Esophagus (tissue), 2 donors: Measurements from ENCODE around the gene KCNIP3. TPM values are rescaled to one million over a fixed set of nuclear protein-coding genes. Genes with fewer than 3 reads are reported as not detected.
A peak's percentile ranks its signal among the peaks of the same experiment; 100 is the strongest.
"Not testable (repeated sequence)": the region's sequence is repeated elsewhere in the genome, so short reads cannot be mapped to it uniquely, and the experiment has no call there.

Experiments
- H3K27ac ChIP-seq, 2 donors: one replicate each; pipeline ENCODE4 v1.5.1; 2013; ENCODE audit warnings: low read depth in 2 of 2, mild to moderate bottlenecking in 2 of 2, inconsistent platforms in 1 of 2, low read length in 1 of 2, moderate library complexity in 1 of 2
- H3K27me3 ChIP-seq, 2 donors: one replicate each; pipeline ENCODE4 v1.6.1; 2013; ENCODE audit warnings: low read length in 2 of 2, control low read depth in 1 of 2, mild to moderate bottlenecking in 1 of 2; ENCODE audit not compliant: insufficient read depth in 2 of 2, control insufficient read depth in 1 of 2
- H3K36me3 ChIP-seq, 2 donors: one replicate each; pipeline ENCODE4 v1.6.1; 2013; ENCODE audit warnings: low read length in 1 of 2; ENCODE audit not compliant: control insufficient read depth in 2 of 2, insufficient read depth in 2 of 2
- H3K4me1 ChIP-seq, 2 donors: one replicate each; pipeline ENCODE4 v1.6.1; 2013; ENCODE audit warnings: low read length in 1 of 2; ENCODE audit not compliant: control insufficient read depth in 2 of 2, insufficient read depth in 2 of 2
- H3K4me3 ChIP-seq, 2 donors: one replicate each; pipeline ENCODE4 v1.5.1; 2013; ENCODE audit warnings: low read length in 2 of 2, mild to moderate bottlenecking in 2 of 2, low read depth in 1 of 2, moderate library complexity in 1 of 2
- H3K9me3 ChIP-seq, 2 donors: one replicate each; pipeline ENCODE4 v1.6.1; 2013; ENCODE audit warnings: mild to moderate bottlenecking in 2 of 2, low read depth in 1 of 2, low read length in 1 of 2, moderate library complexity in 1 of 2; ENCODE audit not compliant: control insufficient read depth in 2 of 2, insufficient read depth in 1 of 2
- WGBS, 2 donors: extraction: QIAGEN DNeasy Blood & Tissue Kit; methylation state at CpG; one replicate each; pipeline ENCODE4 v1.1.7; 2013; 5-methylcytosine and 5-hydroxymethylcytosine counted together
- polyA plus RNA-seq, 2 donors: library from polyadenylated mRNA; stranded (reverse); fragments of 200-250 nt; gene quantifications; one replicate each; pipeline ENCODE4 v1.2.3, GENCODE V29; 2013
- donor health status: healthy with polysubstance abuse.
- donor health status: Bipolar disorder and iron deficiency.

KCNIP3 gene
- polyA plus RNA-seq, 2 donors, result 2.0 to 2.2 TPM

DNA sequence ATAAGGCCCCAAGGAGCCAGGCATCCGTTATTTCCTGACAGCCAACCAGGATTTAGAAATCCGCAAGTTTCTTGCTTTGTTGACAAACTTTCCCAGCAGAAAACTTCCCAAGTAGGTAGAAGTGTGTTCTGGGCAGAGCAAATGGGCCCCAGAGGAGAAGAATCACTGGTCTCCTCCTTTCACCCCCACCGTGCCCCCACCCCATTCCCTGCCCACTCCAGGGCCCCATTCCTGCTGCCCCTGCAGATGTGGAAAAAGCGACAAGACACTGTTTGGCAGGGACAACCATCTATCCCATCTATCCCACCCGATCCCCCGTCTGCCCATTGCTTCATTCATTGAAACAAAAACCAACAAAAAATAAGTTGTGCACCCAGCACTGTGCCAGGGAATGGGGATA is 95.2 kb downstream of the KCNIP3 start:
- Histone ChIP-seq H3K4me3 (no peak overlapping the region), H3K9me3 (no peaks in the 10 kb centered on the region), H3K4me1 (no peaks in the 10 kb centered on the region), H3K36me3 (no peaks in the 10 kb centered on the region), H3K27me3 (no peaks in the 10 kb centered on the region), H3K27ac (no peak overlapping the region)
- 77 to 87% methylated on average over 6 of the region's 6 CpGs for WGBS, 2 donors

DNA sequence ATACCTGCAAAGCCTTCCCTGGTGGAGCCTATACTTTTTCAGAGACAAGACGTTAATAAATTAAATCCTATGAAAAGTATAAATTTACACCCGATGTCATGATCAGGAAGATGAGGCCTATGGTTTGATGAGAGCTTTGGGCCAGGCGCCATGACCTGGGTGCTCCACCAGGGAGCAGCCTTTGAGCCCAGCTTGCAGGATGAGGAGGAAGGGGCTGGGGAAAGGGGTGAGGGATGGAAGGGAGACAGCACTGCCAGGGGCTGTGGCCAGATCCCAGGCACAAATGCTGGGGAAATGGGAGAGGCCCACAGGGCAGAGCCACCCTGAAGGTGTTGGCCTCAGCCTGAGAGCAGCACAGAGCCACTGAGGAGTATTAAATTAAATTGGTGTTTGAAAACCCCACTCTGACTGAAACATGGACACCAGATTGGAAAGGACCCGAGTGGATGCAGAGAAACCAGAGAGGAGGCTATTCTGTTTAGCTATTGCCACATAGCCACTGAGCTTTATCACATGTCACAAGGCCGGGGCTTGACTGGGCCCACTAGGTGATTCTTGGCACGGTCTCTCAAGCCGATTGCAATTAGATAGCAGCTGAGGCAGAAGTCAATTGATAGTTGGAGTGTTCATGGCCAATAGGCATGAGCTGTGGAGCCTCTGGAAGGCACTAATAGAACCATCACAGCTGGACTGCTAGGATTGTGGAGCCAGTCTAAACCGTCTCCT is 95.7 kb downstream of the KCNIP3 start:
- Histone ChIP-seq H3K27ac (no peak overlapping the region), H3K9me3 (no peaks in the 10 kb centered on the region), H3K4me3 (no peak overlapping the region), H3K27me3 (no peaks in the 10 kb centered on the region), H3K36me3 (no peaks in the 10 kb centered on the region), H3K4me1 (no peaks in the 10 kb centered on the region)
- WGBS, 2 donors, result 85 to 89% methylated on average over 8 of the region's 8 CpGs

DNA sequence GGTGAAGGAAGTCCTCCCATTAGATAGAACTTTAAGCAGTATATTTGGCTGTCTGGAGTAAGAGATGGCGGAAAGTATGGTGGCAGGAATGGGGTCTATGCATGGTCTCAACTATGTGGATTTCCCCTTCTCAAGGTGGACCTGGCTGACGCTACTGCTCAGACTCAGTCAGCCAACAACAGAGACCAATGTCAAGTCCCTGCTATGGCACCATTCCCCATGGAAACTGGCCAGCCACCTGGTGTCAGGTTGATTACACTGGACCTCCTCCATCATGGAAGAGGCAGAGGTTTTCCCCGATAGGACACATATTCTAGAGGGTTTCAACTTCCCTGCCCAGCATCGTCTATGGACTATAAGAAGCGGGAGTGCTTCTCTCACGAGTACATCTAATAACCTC is 96.8 kb downstream of the KCNIP3 start:
- no peak overlapping the region for H3K4me3 ChIP-seq
- H3K9me3 ChIP-seq, result no peaks in the 10 kb centered on the region
- no peaks in the 10 kb centered on the region for H3K36me3 ChIP-seq
- no peaks in the 10 kb centered on the region for H3K27me3 ChIP-seq
- no peak overlapping the region for H3K27ac ChIP-seq
- 91 to 94% methylated on average over 6 of the region's 6 CpGs for WGBS, 2 donors
- H3K4me1 ChIP-seq, result no peaks in the 10 kb centered on the region

DNA sequence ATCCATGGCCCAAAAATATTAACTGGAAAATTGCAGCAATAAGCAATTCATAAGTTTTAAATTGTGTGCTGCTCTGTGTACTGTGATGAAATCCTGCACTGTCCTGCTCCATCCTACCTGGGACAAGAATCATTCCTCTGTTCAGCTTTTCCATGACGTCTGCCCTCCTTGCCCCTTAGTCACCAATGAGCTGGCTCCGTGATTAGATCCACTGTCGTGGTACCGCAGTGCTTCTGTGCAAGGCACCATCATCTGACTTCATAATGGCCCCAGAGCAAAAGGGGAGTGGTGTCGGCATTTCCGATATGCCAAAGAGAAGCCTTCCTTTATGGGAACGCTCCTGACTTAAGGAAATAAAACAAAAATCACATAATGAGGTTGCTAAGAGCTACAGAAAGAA is 101.9 kb downstream of the KCNIP3 start:
- H3K4me1 ChIP-seq, result peaks cover 4 to 11% of the 10 kb centered on the region in 2 donors
- no peaks in the 10 kb centered on the region for H3K36me3 ChIP-seq
- H3K9me3 ChIP-seq, result no peaks in the 10 kb centered on the region
- H3K27ac ChIP-seq, result no peak overlapping the region
- WGBS, 2 donors, result 93 to 95% methylated on average over 7 of the region's 7 CpGs
- H3K27me3 ChIP-seq, result no peaks in the 10 kb centered on the region
- H3K4me3 ChIP-seq, result no peak overlapping the region

DNA sequence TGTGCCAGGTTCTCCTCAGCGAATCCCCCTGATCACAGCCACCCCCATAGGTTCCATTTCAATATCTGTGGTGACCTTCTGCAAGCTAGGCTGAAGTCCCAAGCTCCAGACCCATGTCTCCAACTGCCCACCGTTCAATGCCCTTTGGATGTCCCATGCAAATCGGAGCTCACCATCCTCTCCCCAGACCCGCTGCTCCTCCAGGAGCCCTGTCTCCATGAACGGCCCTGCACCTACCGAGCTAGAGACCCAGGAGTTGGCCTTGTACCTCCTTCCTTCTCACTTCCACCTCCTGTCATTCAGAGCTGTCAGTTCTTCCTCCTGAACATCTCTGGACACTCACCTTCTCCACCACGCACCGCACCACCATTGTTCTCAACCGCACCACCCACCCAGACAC is 104.3 kb downstream of the KCNIP3 start:
- H3K4me3 ChIP-seq, result peak overlapping the region; percentile 80 to 98
- H3K27ac ChIP-seq, result no peak overlapping the region
- no peaks in the 10 kb centered on the region for H3K27me3 ChIP-seq
- WGBS, 2 donors, result 63 to 72% methylated on average over 9 of the region's 9 CpGs
- H3K4me1 ChIP-seq, result peaks cover 4 to 13% of the 10 kb centered on the region in 2 donors
- no peaks in the 10 kb centered on the region for H3K9me3 ChIP-seq
- no peaks in the 10 kb centered on the region for H3K36me3 ChIP-seq

DNA sequence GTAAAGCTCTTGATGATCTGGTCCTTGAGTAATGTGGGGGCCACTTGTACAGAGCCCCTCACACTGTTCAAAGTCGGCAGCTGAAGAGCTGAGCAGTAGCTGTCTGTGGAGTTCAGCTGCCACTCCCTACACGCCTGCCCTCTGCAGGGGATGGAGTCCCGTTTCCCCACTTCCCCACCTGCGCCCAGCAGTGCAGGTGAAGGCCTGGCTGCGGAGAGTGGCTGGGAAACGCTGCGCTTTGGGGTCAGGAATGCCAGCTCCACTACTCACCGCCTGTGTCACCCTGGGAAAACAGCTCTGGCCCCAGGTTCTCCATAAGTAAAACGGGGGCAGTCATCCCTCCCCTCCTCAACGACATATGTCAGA is 104.8 kb downstream of the KCNIP3 start:
- H3K27ac ChIP-seq, result peak overlapping the region in 1 of 2 donors; percentile 87
- peaks cover 4 to 13% of the 10 kb centered on the region in 2 donors for H3K4me1 ChIP-seq
- 1 to 4% methylated on average over 10 of the region's 10 CpGs for WGBS, 2 donors
- H3K36me3 ChIP-seq, H3K27me3 ChIP-seq, H3K9me3 ChIP-seq: not testable (repeated sequence)
- H3K4me3 ChIP-seq, result peak overlapping the region; percentile 80 to 98

DNA sequence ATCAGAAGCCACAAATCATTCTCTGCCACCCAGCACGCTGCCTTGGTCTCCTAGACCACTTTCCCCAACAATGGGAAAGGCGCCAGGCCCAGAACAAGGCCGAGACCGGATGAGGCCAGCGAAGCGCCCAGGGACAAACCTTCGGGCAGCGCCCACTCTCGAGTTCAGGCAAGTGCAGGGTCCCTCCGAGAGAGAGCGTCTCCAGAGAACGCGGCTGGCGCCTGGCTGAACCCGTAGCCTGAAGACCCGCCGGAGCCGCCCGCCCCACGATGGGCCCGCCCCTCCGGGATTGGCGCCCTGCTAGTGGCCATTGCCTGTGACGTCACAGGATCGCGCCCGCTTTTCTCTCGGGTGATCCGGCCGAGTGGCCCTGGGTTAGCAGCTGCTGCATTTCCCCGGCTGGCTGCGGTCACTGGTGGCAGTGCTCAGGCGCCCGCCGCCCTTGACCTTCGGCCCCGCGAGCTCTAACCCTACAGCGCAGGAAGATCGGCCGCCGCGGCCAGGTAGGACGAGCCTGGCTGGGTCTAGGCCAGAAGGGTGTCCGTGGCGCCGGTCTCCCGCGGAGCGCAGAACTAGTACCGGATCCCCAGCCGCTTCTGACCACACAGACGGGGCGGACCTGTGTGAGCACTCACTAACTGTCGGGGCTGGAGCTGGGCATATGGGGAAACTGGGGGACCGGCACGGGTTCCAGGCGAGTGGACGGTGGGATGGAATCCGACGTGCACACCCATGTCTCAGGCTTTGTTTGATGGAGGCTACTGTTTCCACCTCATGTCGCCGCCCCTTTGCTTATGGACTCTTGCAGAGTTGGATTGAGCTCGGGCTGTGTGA is 105.4 kb downstream of the KCNIP3 start, which contains the start of gene FAHD2A:
Gene FAHD2A, plus strand, starts transcription at position 339 of the 834 bp plus-strand sequence. CDS start 2,851 bp downstream, outside the sequence.
- Histone ChIP-seq H3K27me3 (no peaks in the 10 kb centered on the region), H3K27ac (peak within 1 kb of the TSS; percentile 82 to 87), H3K9me3 (no peaks in the 10 kb centered on the region), H3K36me3 (no peaks in the 10 kb centered on the region), H3K4me3 (peak within 1 kb of the TSS; percentile 80 to 98), H3K4me1 (peaks cover 4 to 13% of the 10 kb centered on the region in 2 donors)
- WGBS, 2 donors, result 0 to 1% methylated on average over 61 to 64 of the region's 64 CpGs

DNA sequence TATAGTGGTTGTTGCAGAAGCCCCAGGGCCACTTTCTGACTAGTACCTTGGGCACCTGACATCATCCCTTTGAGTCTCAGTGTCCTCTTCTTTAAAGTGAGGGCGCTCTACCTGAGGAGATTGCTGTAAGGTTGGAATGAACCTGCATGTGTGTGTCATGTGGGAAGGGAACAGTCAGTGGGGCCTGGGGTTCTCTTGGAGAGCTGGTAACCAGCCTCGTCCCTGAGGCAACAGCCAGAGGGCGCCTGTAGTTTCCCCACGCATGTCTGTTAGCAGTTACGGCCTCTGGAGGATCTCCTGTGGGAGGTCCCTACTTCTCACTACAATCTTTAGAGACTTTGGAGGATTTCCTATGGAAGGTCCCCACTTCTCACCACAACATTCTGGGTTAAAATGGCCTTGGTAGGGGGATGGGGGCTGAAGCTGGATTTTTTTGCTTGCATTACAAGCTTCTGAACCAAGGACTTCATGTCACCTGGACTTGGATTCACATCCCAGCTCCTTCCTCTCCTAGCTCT is 106.1 kb downstream of the KCNIP3 start:
- H3K27me3 ChIP-seq, H3K9me3 ChIP-seq, H3K36me3 ChIP-seq: not testable (repeated sequence)
- H3K4me3 ChIP-seq, result peak overlapping the region; percentile 80 to 98
- H3K4me1 ChIP-seq, result peaks cover 4 to 13% of the 10 kb centered on the region in 2 donors
- peak overlapping the region; percentile 82 to 87 for H3K27ac ChIP-seq
- 3% methylated on average over 5 of the region's 5 CpGs for WGBS, 2 donors

DNA sequence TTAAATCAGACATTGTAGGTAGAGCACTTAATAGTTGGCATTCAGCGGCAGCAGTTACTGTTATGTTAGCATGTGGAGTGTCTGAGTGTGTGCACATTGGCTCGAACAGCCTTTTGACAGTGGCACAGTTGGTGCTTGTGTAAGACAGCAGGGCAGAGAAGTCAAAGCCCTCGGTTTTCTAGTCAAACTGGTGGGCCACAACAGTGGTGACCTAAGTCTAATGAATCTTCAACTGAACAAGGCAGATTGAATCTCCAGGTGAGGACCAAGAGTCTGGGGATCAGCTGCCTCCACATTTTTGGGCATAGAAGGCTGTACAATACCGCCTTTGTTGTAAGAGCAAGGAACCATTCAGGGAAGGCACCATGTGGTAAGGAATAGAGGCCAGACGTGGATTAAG is 106.7 kb downstream of the KCNIP3 start:
- H3K27ac ChIP-seq, H3K27me3 ChIP-seq, H3K9me3 ChIP-seq, H3K36me3 ChIP-seq, H3K4me3 ChIP-seq: not testable (repeated sequence)
- peaks cover 4 to 13% of the 10 kb centered on the region in 2 donors for H3K4me1 ChIP-seq
- WGBS, 2 donors, result 83 to 86% methylated on average over 5 of the region's 5 CpGs
